Panc1 (cell line): ENCODE results near the gene CKAP5.

Experiments
- CTCF ChIP-seq: fragments of 450-650 bp; IDR thresholded peaks from 2 replicates; pipeline ENCODE4 v1.5.1; 2017; ENCODE audit warnings: mild to moderate bottlenecking
- POLR2AphosphoS5 ChIP-seq: IDR thresholded peaks from 2 replicates; pipeline ENCODE4 v1.6.1; 2012; ENCODE audit warnings: mild to moderate bottlenecking, low read depth, low read length, moderate library complexity
- REST ChIP-seq, 2 experiments: IDR thresholded peaks; 2 replicates each; pipeline ENCODE4 v1.6.1; 2011 to 2012; ENCODE audit warnings: low read depth in 2 of 2, control low read depth in 1 of 2, low read length in 1 of 2, mild to moderate bottlenecking in 1 of 2, moderate library complexity in 1 of 2; ENCODE audit not compliant: insufficient read depth in 1 of 2
- TCF7L2 ChIP-seq: IDR thresholded peaks from 2 replicates; pipeline ENCODE4 v1.6.1; 2011; ENCODE audit warnings: mild to moderate bottlenecking, low read depth, low read length, inconsistent platforms

- TF ChIP-seq CTCF (no peak), POLR2AphosphoS5 (peak; percentile 92), REST (IDR thresholded peaks at IDR 0.05; ENCODE audit: insufficient read depth in 1 of 2, low read depth in 2 of 2, low read length in 1 of 2) (0 out of 4 replicates have a peak, but pooled peaks of 1 of the 2 experiments have one; percentile 11), TCF7L2 (peak; percentile 83)
These were observed at the start of gene CKAP5 for GRCh38 chr11:46845740-46846509.
